ENCODE results near the gene EDIL3. TPM values are rescaled to one million over a fixed set of nuclear protein-coding genes. Genes with fewer than 3 reads are reported as not detected.

Gene EDIL3
- total RNA-seq, 2 experiments from 2014 or later, result not detected

GRCh38 chr5:84148651-84149050 is 236.0 kb downstream of the EDIL3 start:
- ChIA-PET POLR2A (no interaction called here), CTCF (no interaction called here)
- no peak overlapping the region for H3K27ac Mint-ChIP-seq
- H3K4me1 Mint-ChIP-seq, result no peaks in the 10 kb centered on the region
- no peak for DNase-seq
- H3K4me3 Mint-ChIP-seq, result no peak overlapping the region
- H3K36me3 Mint-ChIP-seq (ENCODE audit: low read depth), result no peaks in the 10 kb centered on the region
- H3K27me3 Mint-ChIP-seq, result no peaks in the 10 kb centered on the region
- no peaks in the 10 kb centered on the region for H3K9me3 Mint-ChIP-seq

- H3K9me3 Mint-ChIP-seq, result no peaks in the 10 kb centered on the region
- no peak for DNase-seq
- no peaks in the 10 kb centered on the region for H3K36me3 Mint-ChIP-seq (ENCODE audit: low read depth)
- no peak overlapping the region for H3K4me3 Mint-ChIP-seq
- POLR2A ChIA-PET, result no interaction called here
- no peak overlapping the region for H3K27ac Mint-ChIP-seq
- CTCF ChIA-PET, result no interaction called here
- H3K27me3 Mint-ChIP-seq, result no peaks in the 10 kb centered on the region
- H3K4me1 Mint-ChIP-seq, result no peaks in the 10 kb centered on the region
Measured at GRCh38 chr5:84137541-84137940, 247.1 kb downstream of the EDIL3 start.

GRCh38 chr5:84131372-84131771 is 253.3 kb downstream of the EDIL3 start:
- no peaks in the 10 kb centered on the region for H3K36me3 Mint-ChIP-seq (ENCODE audit: low read depth)

DNA sequence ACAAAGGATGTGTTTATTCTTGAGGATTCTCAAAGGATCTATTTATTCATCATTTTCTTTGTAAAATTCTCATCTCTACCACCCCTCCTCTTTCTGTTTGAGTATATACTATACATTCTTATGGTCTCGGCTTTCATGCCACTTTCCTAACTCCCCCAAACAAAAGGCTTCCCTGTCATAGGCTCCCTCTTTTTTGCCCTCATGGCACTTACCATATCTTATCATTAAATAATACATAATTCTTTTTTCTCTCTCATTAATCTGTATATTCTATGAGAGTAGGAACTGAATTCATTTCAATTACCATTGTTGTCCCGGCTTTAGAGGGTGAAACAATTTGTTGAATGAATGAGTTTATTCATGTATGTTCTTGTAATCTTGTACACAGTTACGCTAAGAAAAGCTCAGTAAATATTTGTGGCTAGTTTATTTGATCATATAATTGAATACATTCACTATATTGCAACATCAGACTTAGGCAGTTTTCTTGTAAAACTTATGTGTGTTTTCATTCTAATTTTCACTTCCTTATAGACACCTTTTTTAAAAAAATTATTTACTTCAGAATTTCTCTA is 254.6 kb downstream of the EDIL3 start:
- POLR2A ChIA-PET, result no interaction called here
- no peaks in the 10 kb centered on the region for H3K4me1 Mint-ChIP-seq
- H3K4me3 Mint-ChIP-seq, result no peak overlapping the region
- H3K36me3 Mint-ChIP-seq (ENCODE audit: low read depth), result no peaks in the 10 kb centered on the region
- DNase-seq, result no peak
- H3K27me3 Mint-ChIP-seq, result no peaks in the 10 kb centered on the region
- no peak overlapping the region for H3K27ac Mint-ChIP-seq
- CTCF ChIA-PET, result no interaction called here
- no peaks in the 10 kb centered on the region for H3K9me3 Mint-ChIP-seq

More at GRCh38 chr5:84131372-84131771, 253.3 kb downstream of the EDIL3 start:
- no peaks in the 10 kb centered on the region for H3K9me3 Mint-ChIP-seq
- H3K27me3 Mint-ChIP-seq, result no peaks in the 10 kb centered on the region
- DNase-seq, result no peak
- POLR2A ChIA-PET, result no interaction called here
- H3K4me3 Mint-ChIP-seq, result no peak overlapping the region
- H3K27ac Mint-ChIP-seq, result no peak overlapping the region
- CTCF ChIA-PET, result no interaction called here
- H3K4me1 Mint-ChIP-seq, result no peaks in the 10 kb centered on the region

GRCh38 chr5:84125216-84125615 is 259.5 kb downstream of the EDIL3 start:
- DNase-seq, result no peak
- no peaks in the 10 kb centered on the region for H3K4me1 Mint-ChIP-seq
- no peaks in the 10 kb centered on the region for H3K36me3 Mint-ChIP-seq (ENCODE audit: low read depth)
- ChIA-PET CTCF (no interaction called here), POLR2A (no interaction called here)
- no peak overlapping the region for H3K4me3 Mint-ChIP-seq
- H3K27me3 Mint-ChIP-seq, result no peaks in the 10 kb centered on the region
- no peaks in the 10 kb centered on the region for H3K9me3 Mint-ChIP-seq
- H3K27ac Mint-ChIP-seq, result no peak overlapping the region

DNA sequence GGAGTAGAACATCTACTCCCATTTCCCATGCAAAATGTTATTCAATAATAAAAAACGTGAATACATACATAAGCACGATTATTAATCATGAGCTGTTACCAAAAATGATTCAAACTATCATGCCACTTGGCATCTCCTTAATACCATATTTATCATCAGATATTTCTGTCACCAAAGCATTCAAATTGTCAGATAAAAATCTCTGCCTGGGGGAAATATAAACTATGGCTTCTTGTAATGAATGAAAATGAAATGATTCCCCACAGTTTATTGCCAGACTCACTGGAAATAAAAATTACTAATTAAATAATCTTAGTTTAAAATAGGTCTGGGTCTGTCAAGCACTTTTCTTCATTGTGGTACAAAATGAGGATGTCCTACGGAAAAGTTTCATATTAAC is 265.4 kb downstream of the EDIL3 start:
- Mint-ChIP-seq H3K27ac (no peak overlapping the region), H3K27me3 (no peaks in the 10 kb centered on the region), H3K4me3 (no peak overlapping the region), H3K9me3 (no peaks in the 10 kb centered on the region), H3K36me3 (ENCODE audit: low read depth) (no peaks in the 10 kb centered on the region), H3K4me1 (no peaks in the 10 kb centered on the region)
- POLR2A ChIA-PET, result no interaction called here
- CTCF ChIA-PET, result interaction anchor here (0.5 kb wide), 1 partner anchor 523 kb away, joined by 3 read pairs; no protein-coding TSS in a partner anchor
- DNase-seq, result no peak

- no peak overlapping the region for H3K27ac Mint-ChIP-seq
- H3K36me3 Mint-ChIP-seq (ENCODE audit: low read depth), result no peaks in the 10 kb centered on the region
- no peaks in the 10 kb centered on the region for H3K9me3 Mint-ChIP-seq
- DNase-seq, result no peak
- H3K4me3 Mint-ChIP-seq, result no peak overlapping the region
- POLR2A ChIA-PET, result no interaction called here
- no peaks in the 10 kb centered on the region for H3K27me3 Mint-ChIP-seq
- H3K4me1 Mint-ChIP-seq, result no peaks in the 10 kb centered on the region
- CTCF ChIA-PET, result interaction anchor here (0.5 kb wide), 1 partner anchor 522 kb away, joined by 3 read pairs; no protein-coding TSS in a partner anchor
Measured at GRCh38 chr5:84118551-84118950, 266.1 kb downstream of the EDIL3 start.

DNA sequence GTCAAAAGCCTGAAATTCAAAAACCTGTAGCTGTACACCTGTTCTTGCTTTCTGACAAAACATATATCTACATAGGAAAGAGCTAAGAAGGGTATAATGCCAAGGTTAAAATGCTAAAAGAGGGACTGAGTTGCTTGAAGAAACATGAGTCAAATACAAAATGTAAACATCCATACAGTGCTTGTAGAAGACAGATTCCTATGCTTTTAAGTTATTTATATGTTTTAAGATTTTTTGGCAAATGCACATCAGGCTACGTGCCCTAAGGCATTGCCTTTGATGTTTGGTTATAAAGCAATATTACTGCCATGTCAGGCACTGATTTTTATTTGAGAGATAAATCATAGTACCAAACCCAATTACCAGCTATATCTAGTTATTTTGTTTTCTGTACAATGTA is 269.0 kb downstream of the EDIL3 start:
- ChIA-PET CTCF (no interaction called here), POLR2A (no interaction called here)
- Mint-ChIP-seq H3K4me3 (no peak overlapping the region), H3K36me3 (ENCODE audit: low read depth) (no peaks in the 10 kb centered on the region), H3K27me3 (no peaks in the 10 kb centered on the region), H3K27ac (no peak overlapping the region), H3K9me3 (no peaks in the 10 kb centered on the region), H3K4me1 (no peaks in the 10 kb centered on the region)
- DNase-seq, result no peak

- Mint-ChIP-seq H3K9me3 (no peaks in the 10 kb centered on the region), H3K4me3 (no peak overlapping the region), H3K27ac (no peak overlapping the region), H3K4me1 (no peaks in the 10 kb centered on the region), H3K36me3 (ENCODE audit: low read depth) (no peaks in the 10 kb centered on the region), H3K27me3 (no peaks in the 10 kb centered on the region)
- DNase-seq, result no peak
- CTCF ChIA-PET, result no interaction called here
- POLR2A ChIA-PET, result no interaction called here
Measured at GRCh38 chr5:84113246-84114105, 271.2 kb downstream of the EDIL3 start.

GRCh38 chr5:84092738-84093137 is 291.9 kb downstream of the EDIL3 start:
- Mint-ChIP-seq H3K36me3 (ENCODE audit: low read depth) (no peaks in the 10 kb centered on the region), H3K9me3 (no peaks in the 10 kb centered on the region), H3K4me1 (no peaks in the 10 kb centered on the region), H3K27ac (no peak overlapping the region), H3K27me3 (no peaks in the 10 kb centered on the region), H3K4me3 (no peak overlapping the region)
- POLR2A ChIA-PET, result no interaction called here
- DNase-seq, result no peak
- CTCF ChIA-PET, result no interaction called here

GRCh38 chr5:84091127-84091799 is 293.4 kb downstream of the EDIL3 start:
- no peak overlapping the region for H3K27ac Mint-ChIP-seq
- ChIA-PET POLR2A (no interaction called here), CTCF (no interaction called here)
- no peaks in the 10 kb centered on the region for H3K27me3 Mint-ChIP-seq
- H3K4me1 Mint-ChIP-seq, result no peaks in the 10 kb centered on the region
- DNase-seq, result no peak
- no peaks in the 10 kb centered on the region for H3K36me3 Mint-ChIP-seq (ENCODE audit: low read depth)
- no peaks in the 10 kb centered on the region for H3K9me3 Mint-ChIP-seq
- H3K4me3 Mint-ChIP-seq, result no peak overlapping the region

GRCh38 chr5:84088996-84089395 is 295.7 kb downstream of the EDIL3 start:
- CTCF ChIA-PET, result no interaction called here
- Mint-ChIP-seq H3K36me3 (ENCODE audit: low read depth) (no peaks in the 10 kb centered on the region), H3K27ac (no peak overlapping the region), H3K9me3 (no peaks in the 10 kb centered on the region), H3K27me3 (no peaks in the 10 kb centered on the region), H3K4me3 (no peak overlapping the region), H3K4me1 (no peaks in the 10 kb centered on the region)
- POLR2A ChIA-PET, result no interaction called here
- DNase-seq, result no peak

GRCh38 chr5:84086511-84086910 is 298.2 kb downstream of the EDIL3 start:
- Mint-ChIP-seq H3K4me3 (no peak overlapping the region), H3K27ac (no peak overlapping the region), H3K36me3 (ENCODE audit: low read depth) (no peaks in the 10 kb centered on the region), H3K9me3 (no peaks in the 10 kb centered on the region), H3K4me1 (no peaks in the 10 kb centered on the region), H3K27me3 (no peaks in the 10 kb centered on the region)
- CTCF ChIA-PET, result no interaction called here
- DNase-seq, result no peak
- POLR2A ChIA-PET, result no interaction called here
